GM18951 (cell line): Measurements from ENCODE around the gene ZNF737.
"Not testable (repeated sequence)": the region's sequence is repeated elsewhere in the genome, so short reads cannot be mapped to it uniquely, and the experiment has no call there.

Source experiments
- POLR2A ChIP-seq: IDR thresholded peaks from 4 replicates; pipeline ENCODE4 v1.6.1; 2011; ENCODE audit warnings: mild to moderate bottlenecking; ENCODE audit not compliant: insufficient read length, insufficient read depth; ENCODE audit errors: extremely low read depth
- in situ Hi-C: fragments of 300-500 bp; cut with MboI; formaldehyde crosslinking; loops from one replicate; pipeline ENCODE4 v1.12.0; 2022; ENCODE audit warnings: low sequenced_read_pairs, mixed read lengths, inconsistent platforms; ENCODE audit not compliant: unreplicated experiment

The ZNF737 gene

GRCh38 chr19:20565321-20566018 is at the start of gene ZNF737:
Gene ZNF737, minus strand, starts transcription at chr19:20565781. Its CDS starts 141 bp downstream, at chr19:20565640.
- TF ChIP-seq POLR2A, result peak; percentile 71
- in situ Hi-C loops, result no loop called here

- in situ Hi-C loops, result loop anchor here (5.0 kb wide), 1 partner anchor 87 kb away; no protein-coding TSS in a partner anchor
Observed at GRCh38 chr19:20614971-20615370, 49.4 kb upstream of the ZNF737 start.

GRCh38 chr19:20612711-20613316 is 47.2 kb upstream of the ZNF737 start:
- in situ Hi-C loops, result no loop called here

GRCh38 chr19:20611866-20612265 is 46.3 kb upstream of the ZNF737 start:
- in situ Hi-C loops, result no loop called here
- TF ChIP-seq POLR2A, result no peak

More at GRCh38 chr19:20612711-20613316, 47.2 kb upstream of the ZNF737 start:
- TF ChIP-seq POLR2A, result no peak

- no peak for TF ChIP-seq POLR2A
Observed at GRCh38 chr19:20607943-20608342, 42.4 kb upstream of the ZNF737 start.

GRCh38 chr19:20558571-20558970 is 7.0 kb downstream of the ZNF737 start:
- TF ChIP-seq POLR2A, result no peak
- in situ Hi-C loops, result no loop called here

More at GRCh38 chr19:20607943-20608342, 42.4 kb upstream of the ZNF737 start:
- in situ Hi-C loops, result no loop called here

- in situ Hi-C loops, result no loop called here
- TF ChIP-seq POLR2A, result no peak
Observed at GRCh38 chr19:20558011-20558410, 7.6 kb downstream of the ZNF737 start.

- in situ Hi-C loops, result not testable (repeated sequence)
Observed at GRCh38 chr19:20544667-20545333, 20.8 kb downstream of the ZNF737 start.

- in situ Hi-C loops, result not testable (repeated sequence)
Observed at GRCh38 chr19:20530303-20530702, 35.3 kb downstream of the ZNF737 start.

GRCh38 chr19:20513189-20513904 is 52.2 kb downstream of the ZNF737 start:
- no peak for TF ChIP-seq POLR2A
- in situ Hi-C loops, result no loop called here

GRCh38 chr19:20503476-20503875 is 62.1 kb downstream of the ZNF737 start:
- TF ChIP-seq POLR2A, result no peak
- in situ Hi-C loops, result no loop called here
